ENCODE data around the gene MBP.

DNA sequence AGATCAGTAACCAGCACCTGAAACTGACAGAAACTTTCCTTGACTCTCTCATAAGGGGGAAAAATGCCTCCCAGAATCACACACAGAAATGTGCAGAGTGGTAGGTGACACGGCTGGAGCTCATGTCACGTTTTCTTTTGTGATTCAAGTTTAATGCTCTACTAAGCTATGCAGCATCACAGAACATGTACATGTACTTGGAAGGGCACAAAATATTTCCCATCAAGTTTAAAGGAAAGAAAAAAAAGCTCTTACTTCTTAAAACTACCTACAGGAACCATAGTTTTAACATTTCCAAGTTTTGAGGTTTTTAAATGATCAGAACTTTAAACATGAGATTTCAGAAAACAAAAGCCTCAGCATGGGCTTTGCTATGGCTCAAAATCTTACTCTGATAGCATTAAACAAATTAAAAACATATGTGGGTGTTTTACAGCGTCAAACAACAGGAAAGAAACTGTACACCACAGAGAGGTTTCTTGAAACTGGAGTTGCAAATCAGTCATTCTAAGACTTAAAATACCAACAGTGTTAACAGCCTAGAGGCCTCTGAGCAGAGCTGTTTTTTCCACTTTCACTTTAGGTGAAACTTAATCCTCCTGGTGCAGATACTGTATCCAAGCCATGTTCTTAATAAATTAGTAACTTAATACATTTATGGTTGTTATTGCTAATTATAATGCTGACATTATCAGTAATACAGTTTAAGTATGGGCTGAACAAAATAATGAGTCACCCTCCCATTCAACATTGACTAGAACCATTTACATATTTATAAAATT, 30.1 kb downstream of the MBP start:
- TF ChIP-seq, protein P1, sequence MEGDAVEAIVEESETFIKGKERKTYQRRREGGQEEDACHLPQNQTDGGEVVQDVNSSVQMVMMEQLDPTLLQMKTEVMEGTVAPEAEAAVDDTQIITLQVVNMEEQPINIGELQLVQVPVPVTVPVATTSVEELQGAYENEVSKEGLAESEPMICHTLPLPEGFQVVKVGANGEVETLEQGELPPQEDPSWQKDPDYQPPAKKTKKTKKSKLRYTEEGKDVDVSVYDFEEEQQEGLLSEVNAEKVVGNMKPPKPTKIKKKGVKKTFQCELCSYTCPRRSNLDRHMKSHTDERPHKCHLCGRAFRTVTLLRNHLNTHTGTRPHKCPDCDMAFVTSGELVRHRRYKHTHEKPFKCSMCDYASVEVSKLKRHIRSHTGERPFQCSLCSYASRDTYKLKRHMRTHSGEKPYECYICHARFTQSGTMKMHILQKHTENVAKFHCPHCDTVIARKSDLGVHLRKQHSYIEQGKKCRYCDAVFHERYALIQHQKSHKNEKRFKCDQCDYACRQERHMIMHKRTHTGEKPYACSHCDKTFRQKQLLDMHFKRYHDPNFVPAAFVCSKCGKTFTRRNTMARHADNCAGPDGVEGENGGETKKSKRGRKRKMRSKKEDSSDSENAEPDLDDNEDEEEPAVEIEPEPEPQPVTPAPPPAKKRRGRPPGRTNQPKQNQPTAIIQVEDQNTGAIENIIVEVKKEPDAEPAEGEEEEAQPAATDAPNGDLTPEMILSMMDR (conservative IDR thresholded peaks at IDR 0.05; ENCODE audit: low read depth, low read length) = no peak
- TF ChIP-seq MXI1 (IDR thresholded peaks at IDR 0.05; ENCODE audit: borderline replicate concordance, low read depth, low read length) (no peak), POLR2A (IDR thresholded peaks at IDR 0.05; ENCODE audit: low read depth, low read length) (no peak; the same call in 1 of the 2 replicates), BHLHE40 (IDR thresholded peaks at IDR 0.05; ENCODE audit: low read depth, low read length) (peak; percentile 38; the same call in 1 of the 2 replicates), RAD21 (IDR thresholded peaks at IDR 0.05; ENCODE audit: low read length) (no peak), MAFK (IDR thresholded peaks at IDR 0.05; ENCODE audit: low read depth, low read length) (no peak), CEBPB (IDR thresholded peaks at IDR 0.05; ENCODE audit: low read depth, low read length) (no peak)
- TF ChIP-seq, protein P2, sequence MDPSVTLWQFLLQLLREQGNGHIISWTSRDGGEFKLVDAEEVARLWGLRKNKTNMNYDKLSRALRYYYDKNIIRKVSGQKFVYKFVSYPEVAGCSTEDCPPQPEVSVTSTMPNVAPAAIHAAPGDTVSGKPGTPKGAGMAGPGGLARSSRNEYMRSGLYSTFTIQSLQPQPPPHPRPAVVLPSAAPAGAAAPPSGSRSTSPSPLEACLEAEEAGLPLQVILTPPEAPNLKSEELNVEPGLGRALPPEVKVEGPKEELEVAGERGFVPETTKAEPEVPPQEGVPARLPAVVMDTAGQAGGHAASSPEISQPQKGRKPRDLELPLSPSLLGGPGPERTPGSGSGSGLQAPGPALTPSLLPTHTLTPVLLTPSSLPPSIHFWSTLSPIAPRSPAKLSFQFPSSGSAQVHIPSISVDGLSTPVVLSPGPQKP (IDR thresholded peaks at IDR 0.05; ENCODE audit: borderline replicate concordance, low read depth, low read length) = no peak

Measured in IMR-90 (cell line).